Cardiac fibroblast (primary cell): Measurements from ENCODE around the gene TM9SF4.

Experiments
- DNase-seq, 2 donors: peaks; one replicate each; pipeline versions ENCODE4 v3.0.0 to v3.0.0-alpha.2; 2010; ENCODE audit warnings: low read depth in 2 of 2
- H3K4me3 ChIP-seq, 2 donors: replicated peaks in 1 of 2; 1 replicate in 1 of 2; 2 replicates in 1 of 2; pipeline ENCODE4 v1.5.1; 2011; ENCODE audit warnings: low read depth in 2 of 2, low read length in 2 of 2, mild to moderate bottlenecking in 2 of 2, moderate library complexity in 1 of 2
- CTCF ChIP-seq: IDR thresholded peaks from one replicate; pipeline ENCODE4 v1.5.1; 2011; ENCODE audit warnings: low read depth, mild to moderate bottlenecking, low read length, inconsistent platforms

TM9SF4 gene

GRCh38 chr20:32110727-32111126 lies 1.2 kb downstream of the TM9SF4 start:
- no peak for TF ChIP-seq CTCF
- no peak for DNase-seq
- peak overlapping the region; percentile 96 for H3K4me3 ChIP-seq

- no peak for TF ChIP-seq CTCF
- H3K4me3 ChIP-seq, result no peak overlapping the region
- no peak for DNase-seq
Observed at GRCh38 chr20:32111156-32111686, 1.7 kb downstream of the TM9SF4 start.

- TF ChIP-seq CTCF, result no peak
- no peak overlapping the region for H3K4me3 ChIP-seq
- DNase-seq, result no peak
Observed at GRCh38 chr20:32111753-32112152, 2.2 kb downstream of the TM9SF4 start.

GRCh38 chr20:32112841-32113240 lies 3.3 kb downstream of the TM9SF4 start:
- H3K4me3 ChIP-seq, result no peak overlapping the region
- DNase-seq, result no peak
- no peak for TF ChIP-seq CTCF

GRCh38 chr20:32113591-32114260 lies 4.2 kb downstream of the TM9SF4 start:
- no peak overlapping the region for H3K4me3 ChIP-seq
- DNase-seq, result no peak
- no peak for TF ChIP-seq CTCF

GRCh38 chr20:32114305-32114960 lies 4.9 kb downstream of the TM9SF4 start:
- no peak for DNase-seq
- no peak overlapping the region for H3K4me3 ChIP-seq
- TF ChIP-seq CTCF, result no peak
